Muscle of back (tissue), 13 donors: ENCODE measurements around the gene APOBR. TPM values are rescaled to one million over a fixed set of nuclear protein-coding genes. Genes with fewer than 3 reads are reported as not detected.
"Not testable (repeated sequence)": the region's sequence is repeated elsewhere in the genome, so short reads cannot be mapped to it uniquely, and the experiment has no call there.

Experiments
- DNase-seq, 3 donors: peaks; one replicate each; pipeline versions ENCODE4 v3.0.0 to v3.0.0-alpha.2; 2013
- long read RNA-seq, 9 donors: transcript quantifications; one replicate each; lab custom pipeline, GENCODE V29; 2026
- polyA plus RNA-seq, 10 donors: library from polyadenylated mRNA; unstranded; fragments of 120-200 nt; gene quantifications; one replicate each; pipeline ENCODE4 v1.2.1, GENCODE V29; 2013; ENCODE audit not compliant: insufficient read length in 10 of 10

Gene APOBR
- polyA plus RNA-seq: 1 to 10 TPM in 1 of 10 donors, under 1 TPM in 9; 0.34 to 2.6 (median 0.78) TPM
- long read RNA-seq, donor 1: 0 reads
- long read RNA-seq, donor 2: 0 reads
- long read RNA-seq, donor 3: 0 reads
- long read RNA-seq, donor 4: 0 reads
- long read RNA-seq, donor 5: 0 reads
- long read RNA-seq, donor 6: 0 reads
- long read RNA-seq, donor 7: 0 reads
- long read RNA-seq, donor 8: 0 reads
- long read RNA-seq, donor 9: 0 reads

DNA sequence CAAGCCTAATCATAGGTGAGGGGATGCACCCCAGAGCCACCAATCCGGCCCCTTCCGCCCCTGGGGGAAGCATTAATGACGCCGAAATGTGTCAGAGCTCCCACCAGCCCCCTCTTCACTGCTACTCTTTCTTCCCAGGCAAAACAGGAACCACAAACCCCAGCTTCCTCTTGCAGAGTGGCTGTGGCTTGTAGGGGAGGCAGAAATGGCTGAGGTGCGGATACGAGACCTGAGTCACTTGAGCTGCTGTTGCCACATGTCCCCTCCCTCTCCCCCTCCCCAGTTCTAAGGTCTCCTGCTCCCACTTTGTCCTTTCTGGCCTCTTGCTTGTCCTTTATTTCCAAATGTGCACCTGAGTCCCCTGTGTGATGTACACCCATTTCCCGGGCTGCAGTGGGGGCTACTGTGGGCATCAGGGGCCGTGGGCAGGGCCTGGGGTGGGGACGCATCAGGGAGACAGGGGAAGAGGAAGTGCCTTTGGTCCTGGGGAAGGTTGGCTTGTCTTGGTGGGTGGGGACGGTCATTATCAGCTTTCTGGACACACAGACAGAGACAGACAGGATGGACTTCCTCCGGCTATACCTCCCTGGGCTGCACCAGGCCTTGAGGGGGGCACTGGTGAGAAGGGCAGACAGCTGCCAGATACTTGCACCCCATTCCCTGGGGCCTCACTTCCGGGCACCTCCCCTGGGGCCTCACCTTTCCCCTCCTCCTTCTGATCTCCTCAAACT, at the start of gene APOBR:
TSS of gene APOBR (plus strand) at position 523 of the 731 bp plus-strand sequence. CDS start at position 562, 39 bp downstream.
- peak in 2 of 3 donors; percentile 24 to 35 for DNase-seq

- DNase-seq: not testable (repeated sequence)
Measured at GRCh38 chr16:28446388-28446787, 48.1 kb upstream of the APOBR start.

DNA sequence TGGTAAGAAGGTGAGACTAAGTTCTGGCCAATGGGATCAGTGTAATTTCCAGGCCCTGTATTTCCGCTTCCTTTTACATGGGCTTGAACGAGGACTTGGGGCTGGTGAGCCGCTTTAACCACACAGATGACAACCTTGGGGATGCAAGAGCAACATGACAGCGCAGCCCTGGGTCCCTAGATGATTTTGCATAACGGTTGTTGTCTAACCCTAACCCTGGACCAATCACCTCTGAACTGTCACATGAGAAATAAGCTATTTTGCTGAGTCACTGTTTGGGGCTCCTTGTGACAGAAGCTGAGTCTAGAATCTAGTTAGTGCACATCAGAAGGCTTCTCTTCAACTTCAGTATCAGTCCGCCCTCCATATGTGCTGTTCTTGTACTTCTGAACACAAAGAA, 47.4 kb upstream of the APOBR start:
- DNase-seq: not testable (repeated sequence)

DNA sequence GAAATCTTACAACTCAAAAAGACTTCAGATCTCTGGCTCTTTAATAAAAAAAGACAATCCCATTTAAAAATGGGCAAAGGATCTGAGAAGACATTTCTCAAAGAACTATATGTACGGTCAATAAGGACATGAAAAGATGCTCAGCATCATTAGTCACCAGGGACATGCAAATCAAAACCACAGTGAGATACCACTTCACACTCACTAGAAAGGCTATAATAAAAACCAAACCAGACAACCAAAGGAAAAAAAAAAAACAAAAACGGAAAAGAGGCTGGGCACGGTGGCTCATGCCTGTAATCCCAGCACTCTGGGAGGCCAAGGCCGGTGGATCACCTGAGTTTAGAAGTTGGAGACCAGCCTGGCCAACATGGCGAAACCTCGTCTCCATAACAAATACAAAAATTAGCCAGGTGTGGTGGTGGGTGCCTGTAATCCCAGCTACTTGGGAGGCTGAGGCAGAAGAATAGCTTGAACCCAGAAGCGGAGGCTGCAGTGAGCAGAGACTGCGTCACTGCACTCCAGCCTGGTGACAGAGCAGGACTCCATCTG, 20.7 kb upstream of the APOBR start:
- no peak for DNase-seq

GRCh38 chr16:28475221-28475620, 19.2 kb upstream of the APOBR start:
- DNase-seq: no peak

DNA sequence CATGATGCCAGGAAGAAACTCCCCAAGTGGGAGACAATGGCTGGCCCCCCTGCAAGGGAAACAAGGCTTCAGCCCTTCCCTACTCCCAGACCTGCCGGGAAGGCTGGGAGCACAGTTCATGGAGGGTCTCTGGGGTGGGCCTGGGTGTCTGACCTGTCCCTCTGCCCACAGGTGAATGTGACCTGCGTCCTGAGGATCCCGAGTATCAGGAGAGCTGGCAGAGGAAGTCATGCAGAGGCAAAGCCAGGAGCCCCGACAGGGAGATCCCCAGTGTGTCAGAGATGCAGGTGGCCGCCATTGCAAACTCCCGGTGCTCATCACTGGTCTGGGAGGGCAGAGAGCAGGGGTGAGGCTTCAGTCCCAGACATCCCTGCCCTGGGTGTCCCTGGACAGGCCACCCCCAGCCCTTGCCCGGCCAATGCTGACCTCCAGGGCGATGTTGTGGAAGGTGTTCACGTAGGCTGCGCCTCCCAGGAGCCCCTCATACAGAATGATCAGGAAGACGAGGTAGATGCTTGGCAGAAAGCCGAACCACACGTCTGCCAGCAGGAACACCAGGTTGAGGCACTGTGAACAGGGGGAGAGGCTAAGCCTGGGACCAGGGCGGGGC, 17.0 kb upstream of the APOBR start:
- DNase-seq: no peak

- DNase-seq: no peak
Measured at GRCh38 chr16:28478506-28479180, 15.8 kb upstream of the APOBR start.

GRCh38 chr16:28482026-28482425, 12.4 kb upstream of the APOBR start:
- no peak for DNase-seq

GRCh38 chr16:28483361-28483760, 11.1 kb upstream of the APOBR start:
- DNase-seq: not testable (repeated sequence)

DNA sequence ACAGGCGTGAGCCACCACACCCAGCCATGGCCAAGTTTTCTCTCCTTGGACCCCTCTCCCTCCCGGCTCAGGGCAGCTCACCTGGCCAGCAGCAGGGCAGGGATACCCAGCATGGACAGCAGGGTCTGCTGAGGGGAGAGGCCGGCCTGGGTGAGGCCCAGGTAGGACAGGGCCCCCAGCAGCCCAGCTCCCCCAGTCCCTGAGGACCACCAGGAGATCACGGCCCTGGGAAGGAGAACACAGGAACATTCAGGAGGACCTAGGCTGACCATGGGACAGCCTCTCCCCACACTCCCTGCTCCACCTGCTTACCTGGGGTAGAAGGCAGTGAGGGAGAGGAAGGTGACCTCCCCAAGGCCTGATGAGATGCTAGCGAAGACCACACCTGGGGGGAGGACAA, 8.2 kb upstream of the APOBR start:
- no peak for DNase-seq

- DNase-seq: peak; percentile 8 to 55 (median 22)
Measured at GRCh38 chr16:28491230-28491969, 3.0 kb upstream of the APOBR start.

- DNase-seq: peak; percentile 94 to 99 (median 95)
Measured at GRCh38 chr16:28491970-28492474, 2.4 kb upstream of the APOBR start, which contains the start of gene CLN3. Gene CLN3 (minus strand): TSS chr16:28492074. CDS start chr16:28491759, 315 bp downstream.

- no peak for DNase-seq
Measured at GRCh38 chr16:28492511-28492910, 1.9 kb upstream of the APOBR start.

- no peak for DNase-seq
Measured at GRCh38 chr16:28495098-28495793, 803 bp downstream of the APOBR start.

DNA sequence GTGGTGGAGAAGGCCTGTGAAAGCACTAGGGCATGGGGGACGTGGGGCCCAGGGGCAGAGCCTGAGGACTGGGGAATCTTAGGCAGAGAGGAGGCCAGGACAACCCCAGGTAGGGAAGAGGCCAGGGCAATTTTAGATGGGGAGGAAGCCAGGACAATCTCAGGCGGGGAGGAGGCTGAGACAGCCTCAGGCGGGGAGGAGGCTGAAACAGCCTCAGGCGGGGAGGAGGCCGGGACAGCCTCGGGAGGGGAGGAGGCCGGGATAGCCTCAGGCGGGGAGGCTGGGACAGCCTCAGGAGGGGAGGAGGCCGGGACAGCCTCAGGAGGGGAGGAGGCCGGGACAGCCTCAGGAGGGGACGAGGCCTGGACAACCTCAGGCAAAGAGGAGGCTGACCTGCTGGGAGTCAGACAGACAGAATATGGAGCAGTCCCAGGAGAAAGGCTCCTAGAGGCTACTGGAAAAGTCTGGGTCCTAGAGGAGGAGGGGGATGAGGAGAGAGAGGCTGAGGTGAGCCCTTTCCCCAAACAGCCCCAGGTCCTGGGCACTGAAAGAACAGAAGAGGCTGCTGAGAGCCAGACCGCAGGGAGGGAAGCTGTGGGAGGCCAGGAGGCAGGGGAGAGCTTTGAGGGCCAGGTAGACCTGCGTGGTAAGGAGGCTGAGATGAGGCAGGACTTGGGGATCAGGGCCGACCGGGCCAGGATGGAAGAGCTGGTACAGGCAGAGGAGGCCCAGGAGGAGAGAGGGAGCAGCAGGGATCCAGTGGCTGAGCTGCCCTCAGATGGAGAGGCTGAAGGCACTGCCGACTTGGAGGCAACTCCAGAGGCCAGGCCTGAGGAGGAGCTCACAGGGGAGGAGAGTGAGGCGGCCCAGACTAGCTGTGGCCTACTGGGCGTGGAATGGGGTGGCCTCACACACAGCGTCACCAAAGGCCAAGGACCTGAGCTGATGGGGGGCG, 1.6 kb downstream of the APOBR start:
- no peak for DNase-seq

- DNase-seq: no peak
Measured at GRCh38 chr16:28496844-28497243, 2.4 kb downstream of the APOBR start.

DNA sequence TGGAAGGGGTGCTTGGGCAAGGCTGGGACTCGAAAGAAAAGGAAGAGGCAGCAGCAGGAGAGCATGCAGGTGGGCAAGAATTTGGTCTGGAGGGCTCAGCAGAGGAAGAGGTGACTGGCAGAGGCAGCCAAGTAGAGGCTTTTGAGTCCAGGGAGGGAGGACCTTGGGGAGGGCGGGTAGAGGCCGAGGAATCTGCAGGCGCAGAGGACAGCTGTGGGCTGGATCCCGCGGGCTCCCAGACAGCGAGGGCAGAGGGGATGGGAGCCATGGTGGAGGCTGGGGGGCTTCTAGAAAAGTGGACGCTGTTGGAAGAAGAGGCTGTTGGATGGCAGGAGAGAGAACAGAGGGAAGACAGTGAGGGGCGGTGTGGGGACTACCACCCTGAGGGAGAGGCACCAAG, 2.9 kb downstream of the APOBR start:
- no peak for DNase-seq

- DNase-seq: no peak
Measured at GRCh38 chr16:28497861-28498599, 3.6 kb downstream of the APOBR start.
